HS-5 (cell line): ENCODE measurements around the gene PSMC2.
"Not testable (repeated sequence)": the region's sequence is repeated elsewhere in the genome, so short reads cannot be mapped to it uniquely, and the experiment has no call there.

ENCODE experiments used
- DNase-seq: peaks from one replicate; pipeline ENCODE4 v3.0.0-alpha.2; 2012; ENCODE audit warnings: low read depth

PSMC2 gene

DNA sequence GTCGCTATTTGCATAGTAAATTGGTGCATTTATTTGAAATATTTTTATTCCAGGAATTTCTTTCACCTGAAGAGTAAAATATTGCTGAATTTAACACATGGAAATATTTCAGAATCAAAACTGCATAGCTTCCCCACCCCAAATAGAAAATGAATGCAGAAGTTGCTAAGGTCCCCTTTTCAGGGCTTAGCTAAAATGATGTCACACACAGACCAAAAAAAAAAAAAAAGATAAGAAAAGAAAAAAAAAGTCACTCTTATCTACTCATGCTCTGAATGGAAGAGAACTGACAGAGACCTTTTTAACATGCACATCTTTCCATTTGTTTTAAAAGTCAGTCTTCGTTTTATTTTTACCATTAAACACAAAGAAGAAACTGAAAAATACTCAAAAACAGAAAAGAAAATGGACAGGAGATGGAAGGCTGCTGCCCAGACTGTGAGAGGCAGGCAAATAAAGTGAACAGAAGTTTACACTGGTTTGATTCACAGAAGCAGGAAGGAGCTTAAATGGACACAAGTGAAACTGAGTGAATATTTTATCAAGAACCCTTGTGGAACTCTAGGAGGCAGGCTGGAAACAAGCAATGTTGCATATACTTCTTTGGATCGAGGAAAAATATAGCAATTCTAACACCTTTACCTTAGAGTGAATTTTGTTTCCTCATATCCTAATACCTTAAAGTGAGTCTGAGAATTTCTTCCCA, 32.0 kb downstream of the PSMC2 start:
- DNase-seq, result no peak

DNA sequence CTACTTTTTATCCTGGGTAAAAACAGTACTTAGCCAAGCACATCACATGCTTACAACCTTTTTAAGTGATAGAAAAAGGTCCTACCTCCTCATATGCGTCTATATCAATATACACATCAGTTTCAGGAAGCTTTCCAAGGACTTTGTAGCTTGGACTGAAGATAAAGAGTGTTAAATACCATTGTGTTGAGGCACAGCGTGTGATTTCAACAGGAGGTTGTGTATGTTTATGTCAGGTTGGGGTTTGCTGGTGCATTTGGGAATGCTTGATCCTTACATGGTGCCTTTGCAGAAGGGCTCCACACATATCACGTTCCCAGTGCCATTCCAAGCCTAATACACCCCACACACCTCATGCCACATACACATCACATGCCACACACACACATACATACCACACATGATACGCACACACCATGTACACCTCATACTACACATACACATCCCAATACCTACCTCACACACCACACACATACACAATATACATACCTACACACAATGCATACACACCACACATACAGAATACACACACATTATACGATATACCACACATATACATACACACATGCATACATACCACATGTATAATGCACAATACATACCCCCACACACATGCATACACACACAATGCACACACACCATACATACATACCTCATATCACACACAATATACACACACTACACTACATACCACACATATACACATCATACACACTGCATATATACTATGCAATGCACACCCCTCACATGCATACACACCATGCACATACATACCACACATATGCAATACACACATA, 33.1 kb downstream of the PSMC2 start:
- no peak for DNase-seq

DNA sequence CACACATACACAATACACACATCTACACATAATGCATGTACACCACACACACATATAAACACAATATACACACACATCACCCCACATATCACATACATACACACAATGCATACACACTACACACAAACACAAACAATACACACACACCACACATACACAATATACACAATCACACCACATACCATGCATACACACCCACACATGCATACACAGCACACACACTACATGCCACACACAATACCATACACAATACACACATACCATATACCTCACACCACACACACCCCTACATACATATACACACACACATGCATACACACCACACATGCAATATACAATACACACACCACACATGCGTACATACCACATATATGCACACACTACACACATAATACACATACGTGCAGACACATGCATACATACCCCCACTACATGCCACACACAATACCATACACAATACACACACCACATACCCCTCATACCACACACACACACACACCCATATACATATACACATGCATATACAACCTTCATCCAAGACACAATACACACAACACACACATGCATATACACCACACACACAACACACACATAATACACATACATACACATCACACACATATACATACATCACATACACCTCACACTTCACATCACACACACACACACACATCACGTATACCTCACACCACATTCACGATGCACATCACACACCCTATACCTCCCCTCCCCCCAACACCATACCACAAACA, 34.0 kb downstream of the PSMC2 start:
- no peak for DNase-seq

DNA sequence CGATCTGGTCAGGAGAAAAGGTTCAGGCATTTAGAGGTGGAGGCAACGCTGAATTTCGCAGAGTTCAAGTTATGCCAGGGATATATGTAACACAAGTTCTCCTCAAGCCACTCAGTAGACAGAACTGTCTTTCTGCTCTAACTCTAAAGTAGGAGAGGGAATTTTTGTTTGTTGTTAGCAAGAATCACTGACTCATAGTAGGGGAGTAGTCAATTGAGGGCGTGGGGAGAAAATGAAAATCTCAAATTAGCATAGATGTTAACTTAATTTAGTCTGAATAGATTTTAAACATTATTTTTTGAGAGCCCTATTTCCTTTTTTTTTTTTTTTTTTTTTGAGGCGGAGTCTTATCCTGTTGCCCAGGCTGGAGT, 34.6 kb downstream of the PSMC2 start:
- no peak for DNase-seq

DNA sequence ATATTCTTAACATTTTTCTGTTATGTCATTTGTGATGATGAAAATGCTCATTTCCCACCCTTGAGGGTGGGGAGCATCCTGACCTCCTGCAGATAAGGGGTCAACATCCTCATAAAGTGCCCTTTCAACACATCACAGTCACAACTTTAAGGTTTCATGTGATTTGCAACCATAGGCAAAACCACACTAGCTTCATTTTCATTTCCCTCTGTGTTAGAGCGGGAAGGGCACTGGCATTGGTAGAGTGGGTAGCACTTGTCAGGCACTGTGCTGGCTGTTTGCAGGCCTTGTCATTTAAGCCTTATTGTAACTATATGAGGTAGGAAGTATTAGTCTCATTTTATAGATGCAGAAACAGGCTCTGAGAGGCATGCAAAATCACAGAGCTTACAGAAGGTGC, 39.8 kb downstream of the PSMC2 start:
- no peak for DNase-seq

- DNase-seq, result no peak
Observed at GRCh38 chr7:103388469-103389140, 41.2 kb downstream of the PSMC2 start.

DNA sequence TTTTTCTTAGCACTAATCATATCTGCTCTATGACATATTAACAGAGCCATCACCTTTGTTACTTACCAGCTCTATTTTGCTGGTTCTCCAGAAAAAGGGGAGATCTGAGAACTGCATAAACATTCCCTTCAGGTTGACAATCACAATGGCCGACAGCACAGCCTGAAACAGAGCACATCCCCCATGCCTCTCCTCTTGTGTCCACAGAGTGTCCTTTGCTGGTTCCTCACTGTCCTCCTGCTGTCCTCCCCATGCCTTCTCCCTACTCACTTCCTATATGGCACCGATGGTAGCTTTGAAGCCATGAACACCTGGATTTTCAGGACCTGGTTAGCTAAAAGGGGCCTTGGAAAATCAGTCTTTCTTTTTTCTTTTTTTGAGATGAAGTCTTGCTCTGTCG, 41.8 kb downstream of the PSMC2 start:
- no peak for DNase-seq

- no peak for DNase-seq
Observed at GRCh38 chr7:103391150-103391549, 43.7 kb downstream of the PSMC2 start.

GRCh38 chr7:103391976-103392375, 44.5 kb downstream of the PSMC2 start:
- no peak for DNase-seq

- DNase-seq, result no peak
Observed at GRCh38 chr7:103394566-103394965, 47.1 kb downstream of the PSMC2 start.

DNA sequence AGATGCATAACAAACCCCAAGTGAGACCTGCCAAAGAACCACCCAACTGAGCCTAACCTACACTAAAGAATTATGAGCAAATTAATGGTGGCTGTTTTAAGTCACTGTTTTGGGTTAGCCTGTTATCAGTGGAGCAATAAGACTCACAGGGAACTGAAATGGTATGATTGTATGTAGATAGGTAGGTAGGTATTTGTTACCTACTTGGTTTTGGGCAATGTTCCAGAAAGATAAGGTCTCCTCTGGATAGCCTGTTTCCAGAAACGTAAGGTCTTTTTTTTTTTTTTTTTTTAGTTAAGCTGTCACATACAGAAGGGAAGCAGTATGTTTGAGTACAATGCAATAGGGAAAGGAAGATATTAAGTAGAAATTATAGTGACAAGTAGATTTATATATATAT, 47.6 kb downstream of the PSMC2 start:
- no peak for DNase-seq

DNA sequence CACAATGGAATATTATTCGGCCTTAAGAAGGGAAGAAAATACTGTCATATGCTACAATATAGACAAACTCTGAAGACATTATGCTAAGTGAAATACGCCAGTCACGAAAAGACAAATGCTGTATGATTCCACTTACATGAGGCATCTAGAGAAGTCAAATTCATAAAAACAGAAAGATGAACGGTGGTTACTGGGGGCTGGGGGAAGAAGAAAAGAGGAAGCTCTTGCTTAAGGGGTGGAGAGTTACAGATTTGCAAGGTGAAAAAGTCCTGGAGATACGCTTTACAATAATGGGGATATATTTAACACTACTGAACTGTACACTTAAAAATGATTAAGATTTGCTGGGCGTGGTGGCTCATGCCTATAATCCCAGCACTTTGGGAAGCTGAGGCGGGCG, 49.0 kb downstream of the PSMC2 start:
- DNase-seq, result no peak

DNA sequence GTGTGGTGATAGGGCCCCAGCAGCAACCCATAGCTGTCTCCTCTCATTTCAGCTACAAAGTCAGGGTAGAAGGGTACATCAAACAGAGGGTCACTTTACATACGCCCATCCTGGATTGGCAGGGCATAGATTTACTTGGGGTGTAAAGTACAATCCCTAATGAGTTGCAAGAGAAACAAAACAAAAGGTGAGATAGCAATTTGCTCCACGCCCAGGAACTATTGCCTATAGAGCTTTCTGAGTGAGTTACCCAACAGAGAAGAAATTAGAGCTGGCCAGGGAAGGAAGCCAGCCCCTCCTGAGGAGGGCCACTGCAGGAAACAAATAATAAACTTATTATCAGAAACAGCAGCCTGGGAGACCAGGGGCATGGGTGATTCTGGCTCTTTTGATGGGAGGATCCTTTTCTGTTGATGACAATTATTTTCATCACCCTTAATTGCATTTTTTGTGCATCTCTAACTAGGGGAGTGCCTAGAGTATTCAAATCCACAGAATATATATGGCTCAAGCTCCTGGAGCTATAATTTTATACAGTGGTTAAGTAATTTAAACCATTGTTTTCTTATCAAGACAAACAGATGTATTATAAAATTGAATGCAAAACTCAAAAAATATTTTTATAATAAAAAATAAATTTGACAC, 51.2 kb downstream of the PSMC2 start:
- no peak for DNase-seq

DNA sequence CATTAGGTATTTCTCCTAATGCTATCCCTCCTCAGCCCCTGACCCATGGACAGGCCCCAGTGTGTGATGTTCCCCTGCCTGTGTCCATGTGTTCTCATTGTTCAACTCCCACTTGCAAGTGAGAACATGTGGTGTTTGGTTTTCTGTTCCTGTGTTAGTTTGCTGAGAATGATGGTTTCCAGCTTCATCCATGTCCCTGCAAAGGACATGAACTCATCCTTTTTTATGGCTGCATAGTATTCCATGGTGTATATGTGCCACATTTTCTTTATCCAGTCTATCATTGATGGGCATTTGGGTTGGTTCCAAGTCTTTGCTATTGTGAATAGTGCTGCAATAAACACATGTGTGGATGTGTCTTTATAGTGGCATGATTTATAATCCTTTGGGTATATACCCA, 52.2 kb downstream of the PSMC2 start:
- DNase-seq, result not testable (repeated sequence)

- not testable (repeated sequence) for DNase-seq
Observed at GRCh38 chr7:103405789-103406613, 58.6 kb downstream of the PSMC2 start.

DNA sequence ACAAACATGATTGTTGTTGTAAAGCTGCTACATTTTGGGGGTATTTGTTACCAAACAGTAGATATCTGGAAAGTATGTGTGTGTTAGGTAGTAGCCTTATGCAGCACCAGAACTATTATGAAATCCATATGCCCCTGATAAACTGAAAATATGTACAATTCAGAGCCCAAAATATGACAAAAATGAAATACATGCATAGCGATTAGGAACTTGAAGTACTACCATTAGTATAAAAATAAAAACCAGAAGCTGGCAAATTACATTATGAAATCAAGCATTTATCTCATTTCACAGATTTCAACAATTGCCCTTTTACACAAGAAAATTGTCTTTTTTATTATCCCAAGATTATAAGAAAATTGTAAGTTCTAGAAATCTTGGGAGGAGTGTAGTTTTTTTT, 64.7 kb downstream of the PSMC2 start:
- DNase-seq, result no peak

DNA sequence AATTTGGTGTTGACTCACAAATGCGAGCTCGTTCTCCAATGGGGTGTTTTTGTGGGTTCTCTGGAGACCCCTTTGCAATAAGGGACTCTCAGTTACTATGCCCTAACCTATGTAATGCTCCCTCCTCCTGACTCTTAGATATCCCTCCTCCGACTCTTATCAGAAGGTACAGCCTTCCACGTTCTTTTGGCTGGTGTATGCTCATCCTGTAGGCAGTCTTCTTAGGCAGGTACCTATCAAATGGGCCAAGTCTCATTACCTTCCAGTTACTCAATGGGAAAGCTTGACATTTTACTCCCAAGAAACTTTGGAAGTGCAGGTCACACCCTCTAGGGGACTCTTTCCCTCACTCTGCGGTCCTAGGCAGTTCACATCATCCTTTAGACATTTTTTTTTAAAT, 66.0 kb downstream of the PSMC2 start:
- DNase-seq, result no peak

GRCh38 chr7:103418241-103418640, 70.8 kb downstream of the PSMC2 start:
- no peak for DNase-seq
